ENCODE results near the gene ACAP3.

DNA sequence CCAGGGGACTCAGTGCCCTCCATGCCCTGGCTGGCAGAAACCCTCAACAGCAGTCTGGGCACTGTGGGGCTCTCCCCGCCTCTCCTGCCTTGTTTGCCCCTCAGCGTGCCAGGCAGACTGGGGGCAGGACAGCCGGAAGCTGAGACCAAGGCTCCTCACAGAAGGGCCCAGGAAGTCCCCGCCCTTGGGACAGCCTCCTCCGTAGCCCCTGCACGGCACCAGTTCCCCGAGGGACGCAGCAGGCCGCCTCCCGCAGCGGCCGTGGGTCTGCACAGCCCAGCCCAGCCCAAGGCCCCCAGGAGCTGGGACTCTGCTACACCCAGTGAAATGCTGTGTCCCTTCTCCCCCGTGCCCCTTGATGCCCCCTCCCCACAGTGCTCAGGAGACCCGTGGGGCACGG lies 20.5 kb upstream of the ACAP3 start:
- TF ChIP-seq, protein P1, sequence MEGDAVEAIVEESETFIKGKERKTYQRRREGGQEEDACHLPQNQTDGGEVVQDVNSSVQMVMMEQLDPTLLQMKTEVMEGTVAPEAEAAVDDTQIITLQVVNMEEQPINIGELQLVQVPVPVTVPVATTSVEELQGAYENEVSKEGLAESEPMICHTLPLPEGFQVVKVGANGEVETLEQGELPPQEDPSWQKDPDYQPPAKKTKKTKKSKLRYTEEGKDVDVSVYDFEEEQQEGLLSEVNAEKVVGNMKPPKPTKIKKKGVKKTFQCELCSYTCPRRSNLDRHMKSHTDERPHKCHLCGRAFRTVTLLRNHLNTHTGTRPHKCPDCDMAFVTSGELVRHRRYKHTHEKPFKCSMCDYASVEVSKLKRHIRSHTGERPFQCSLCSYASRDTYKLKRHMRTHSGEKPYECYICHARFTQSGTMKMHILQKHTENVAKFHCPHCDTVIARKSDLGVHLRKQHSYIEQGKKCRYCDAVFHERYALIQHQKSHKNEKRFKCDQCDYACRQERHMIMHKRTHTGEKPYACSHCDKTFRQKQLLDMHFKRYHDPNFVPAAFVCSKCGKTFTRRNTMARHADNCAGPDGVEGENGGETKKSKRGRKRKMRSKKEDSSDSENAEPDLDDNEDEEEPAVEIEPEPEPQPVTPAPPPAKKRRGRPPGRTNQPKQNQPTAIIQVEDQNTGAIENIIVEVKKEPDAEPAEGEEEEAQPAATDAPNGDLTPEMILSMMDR (IDR thresholded peaks at IDR 0.05 in 8 of 11, conservative IDR thresholded peaks at IDR 0.05 in 3 of 11), result no peak
- no peak for TF ChIP-seq POLR2A (IDR thresholded peaks at IDR 0.05)
